ENCODE measurements around the gene FUOM. TPM values are rescaled to one million over a fixed set of nuclear protein-coding genes. Genes with fewer than 3 reads are reported as not detected.

The FUOM gene
- total RNA-seq, 1 experiment from 2014 or later, result 16.0 TPM

- BruUV-seq (replicated peaks), result no TSS peak
- Histone ChIP-seq H3K4me3 (ENCODE audit: low read depth, low read length, poor library complexity, severe bottlenecking) (no peak overlapping the region), H3K9me3 (ENCODE audit: low read depth, low read length, poor library complexity, severe bottlenecking) (no peaks in the 10 kb centered on the region), H3K4me1 (ENCODE audit: insufficient read depth, low read length, poor library complexity, severe bottlenecking) (peaks cover 4% of the 10 kb centered on the region), H3K36me3 (ENCODE audit: insufficient read depth, low read length, poor library complexity, severe bottlenecking) (peaks cover 8% of the 10 kb centered on the region), H3K27me3 (replicated peaks; ENCODE audit: insufficient read depth, low read depth, low read length, poor library complexity) (no peaks in the 10 kb centered on the region), H3K27ac (ENCODE audit: low read depth, low read length, poor library complexity, severe bottlenecking) (no peak overlapping the region)
- POLR2A ChIA-PET (ENCODE audit: low non-redundant PET), result no interaction called here
- no peak for DNase-seq (ENCODE audit: low spot score)
- intact Hi-C loops (cut with micrococcal nuclease; ENCODE audit: unreplicated experiment), result no loop called here
- CTCF ChIA-PET, result no interaction called here
- TF ChIP-seq EZH2 (IDR thresholded peaks at IDR 0.05; ENCODE audit: borderline replicate concordance, low read depth, low read length, poor library complexity, severe bottlenecking) (no peak), CTCF (conservative IDR thresholded peaks at IDR 0.05; ENCODE audit: low read depth, low read length) (no peak)
Measured at GRCh38 chr10:133391249-133391635, 33.4 kb upstream of the FUOM start.

- CTCF ChIA-PET, result no interaction called here
- BruUV-seq (replicated peaks), result no TSS peak
- H3K4me1 ChIP-seq (ENCODE audit: insufficient read depth, low read length, poor library complexity, severe bottlenecking), result peaks cover 4% of the 10 kb centered on the region
- intact Hi-C loops (cut with micrococcal nuclease; ENCODE audit: unreplicated experiment), result no loop called here
- peaks cover 3% of the 10 kb centered on the region for H3K36me3 ChIP-seq (ENCODE audit: insufficient read depth, low read length, poor library complexity, severe bottlenecking)
- no peaks in the 10 kb centered on the region for H3K27me3 ChIP-seq (replicated peaks; ENCODE audit: insufficient read depth, low read depth, low read length, poor library complexity)
- no peak for TF ChIP-seq CTCF (conservative IDR thresholded peaks at IDR 0.05; ENCODE audit: low read depth, low read length)
- no peak for TF ChIP-seq EZH2 (IDR thresholded peaks at IDR 0.05; ENCODE audit: borderline replicate concordance, low read depth, low read length, poor library complexity, severe bottlenecking)
- no peak for DNase-seq (ENCODE audit: low spot score)
- no peaks in the 10 kb centered on the region for H3K9me3 ChIP-seq (ENCODE audit: low read depth, low read length, poor library complexity, severe bottlenecking)
- POLR2A ChIA-PET (ENCODE audit: low non-redundant PET), result no interaction called here
- no peak overlapping the region for H3K4me3 ChIP-seq (ENCODE audit: low read depth, low read length, poor library complexity, severe bottlenecking)
- no peak overlapping the region for H3K27ac ChIP-seq (ENCODE audit: low read depth, low read length, poor library complexity, severe bottlenecking)
Measured at GRCh38 chr10:133390597-133391248, 32.9 kb upstream of the FUOM start.

GRCh38 chr10:133388973-133389818 is 31.4 kb upstream of the FUOM start:
- POLR2A ChIA-PET (ENCODE audit: low non-redundant PET), result no interaction called here
- no peaks in the 10 kb centered on the region for H3K9me3 ChIP-seq (ENCODE audit: low read depth, low read length, poor library complexity, severe bottlenecking)
- H3K36me3 ChIP-seq (ENCODE audit: insufficient read depth, low read length, poor library complexity, severe bottlenecking), result no peaks in the 10 kb centered on the region
- H3K4me3 ChIP-seq (ENCODE audit: low read depth, low read length, poor library complexity, severe bottlenecking), result no peak overlapping the region
- H3K4me1 ChIP-seq (ENCODE audit: insufficient read depth, low read length, poor library complexity, severe bottlenecking), result peaks cover 4% of the 10 kb centered on the region
- BruUV-seq (replicated peaks), result no TSS peak
- H3K27ac ChIP-seq (ENCODE audit: low read depth, low read length, poor library complexity, severe bottlenecking), result no peak overlapping the region
- TF ChIP-seq CTCF (conservative IDR thresholded peaks at IDR 0.05; ENCODE audit: low read depth, low read length) (no peak), EZH2 (IDR thresholded peaks at IDR 0.05; ENCODE audit: borderline replicate concordance, low read depth, low read length, poor library complexity, severe bottlenecking) (no peak)
- no peaks in the 10 kb centered on the region for H3K27me3 ChIP-seq (replicated peaks; ENCODE audit: insufficient read depth, low read depth, low read length, poor library complexity)
- CTCF ChIA-PET, result no interaction called here
- intact Hi-C loops (cut with micrococcal nuclease; ENCODE audit: unreplicated experiment), result no loop called here
- DNase-seq (ENCODE audit: low spot score), result no peak

Measured in A673 (cell line).